ENCODE measurements around the gene GOLT1B.
"Not testable (repeated sequence)": the region's sequence is repeated elsewhere in the genome, so short reads cannot be mapped to it uniquely, and the experiment has no call there.

The GOLT1B gene

GRCh38 chr12:21501258-21502163, at the start of gene GOLT1B, which contains the start of gene RECQL:
Gene GOLT1B (plus strand): TSS chr12:21501789. CDS start chr12:21501924, 135 bp downstream.
Gene RECQL (minus strand): TSS chr12:21501635. CDS start chr12:21499570, 2,065 bp downstream.
- no peaks in the 10 kb centered on the region for H3K36me3 ChIP-seq (ENCODE audit: control insufficient read depth, insufficient read depth, low read length)
- H3K9ac ChIP-seq: peak within 1 kb of the TSS; percentile 30
- no peaks in the 10 kb centered on the region for H3K9me3 ChIP-seq (ENCODE audit: control insufficient read depth, low read length)
- H3K4me2 ChIP-seq (ENCODE audit: low read length): peak within 1 kb of the TSS; percentile 80
- H3K4me1 ChIP-seq: peaks cover 4% of the 10 kb centered on the region
- no peaks in the 10 kb centered on the region for H3K27me3 ChIP-seq (ENCODE audit: control insufficient read depth, insufficient read depth, low read length)
- peak within 1 kb of the TSS; percentile 73 for H3K27ac ChIP-seq
- peaks cover 41% of the 10 kb centered on the region for H3K79me2 ChIP-seq
- TF ChIP-seq, protein P1, sequence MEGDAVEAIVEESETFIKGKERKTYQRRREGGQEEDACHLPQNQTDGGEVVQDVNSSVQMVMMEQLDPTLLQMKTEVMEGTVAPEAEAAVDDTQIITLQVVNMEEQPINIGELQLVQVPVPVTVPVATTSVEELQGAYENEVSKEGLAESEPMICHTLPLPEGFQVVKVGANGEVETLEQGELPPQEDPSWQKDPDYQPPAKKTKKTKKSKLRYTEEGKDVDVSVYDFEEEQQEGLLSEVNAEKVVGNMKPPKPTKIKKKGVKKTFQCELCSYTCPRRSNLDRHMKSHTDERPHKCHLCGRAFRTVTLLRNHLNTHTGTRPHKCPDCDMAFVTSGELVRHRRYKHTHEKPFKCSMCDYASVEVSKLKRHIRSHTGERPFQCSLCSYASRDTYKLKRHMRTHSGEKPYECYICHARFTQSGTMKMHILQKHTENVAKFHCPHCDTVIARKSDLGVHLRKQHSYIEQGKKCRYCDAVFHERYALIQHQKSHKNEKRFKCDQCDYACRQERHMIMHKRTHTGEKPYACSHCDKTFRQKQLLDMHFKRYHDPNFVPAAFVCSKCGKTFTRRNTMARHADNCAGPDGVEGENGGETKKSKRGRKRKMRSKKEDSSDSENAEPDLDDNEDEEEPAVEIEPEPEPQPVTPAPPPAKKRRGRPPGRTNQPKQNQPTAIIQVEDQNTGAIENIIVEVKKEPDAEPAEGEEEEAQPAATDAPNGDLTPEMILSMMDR (IDR thresholded peaks at IDR 0.05): no peak
- H2AFZ ChIP-seq: peak within 1 kb of the TSS; percentile 93
- H3K4me3 ChIP-seq (ENCODE audit: low read depth, low read length): peak within 1 kb of the TSS; percentile 97

DNA sequence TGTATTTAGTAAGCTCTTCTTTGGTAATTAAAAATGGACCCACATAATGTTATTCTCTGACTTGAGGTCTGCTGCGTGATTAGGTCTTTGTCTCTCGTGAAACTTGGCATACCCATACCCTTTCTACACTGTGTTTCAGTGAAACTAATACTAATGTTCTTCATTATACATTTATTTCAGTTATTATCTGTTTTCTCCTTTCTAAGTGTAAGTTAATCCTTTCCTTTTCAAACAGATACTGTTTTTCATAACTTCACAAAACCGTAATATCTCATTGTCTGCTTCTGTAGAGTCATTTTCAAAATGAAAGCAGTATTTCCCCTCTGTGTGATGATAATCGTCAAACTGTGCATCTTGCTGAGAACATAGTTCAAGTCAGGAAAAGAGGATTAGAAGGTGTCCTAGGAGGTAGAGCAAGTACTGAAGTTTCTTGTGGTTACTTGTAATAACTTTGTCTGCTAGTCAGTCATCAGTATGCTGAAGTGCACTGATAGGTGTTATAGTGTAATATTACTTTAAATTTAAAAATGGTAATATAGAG, 48.2 kb upstream of the GOLT1B start:
- Histone ChIP-seq H3K36me3 (ENCODE audit: control insufficient read depth, insufficient read depth, low read length) (no peaks in the 10 kb centered on the region), H3K4me2 (ENCODE audit: low read length) (no peak overlapping the region), H3K79me2 (no peaks in the 10 kb centered on the region), H3K4me1 (no peaks in the 10 kb centered on the region), H3K4me3 (ENCODE audit: low read depth, low read length) (no peak overlapping the region), H3K27ac (no peak overlapping the region), H2AFZ (no peak overlapping the region), H3K9me3 (ENCODE audit: control insufficient read depth, low read length) (no peaks in the 10 kb centered on the region), H3K9ac (no peak overlapping the region), H3K27me3 (ENCODE audit: control insufficient read depth, insufficient read depth, low read length) (no peaks in the 10 kb centered on the region)
- TF ChIP-seq, protein P1 (IDR thresholded peaks at IDR 0.05): no peak

DNA sequence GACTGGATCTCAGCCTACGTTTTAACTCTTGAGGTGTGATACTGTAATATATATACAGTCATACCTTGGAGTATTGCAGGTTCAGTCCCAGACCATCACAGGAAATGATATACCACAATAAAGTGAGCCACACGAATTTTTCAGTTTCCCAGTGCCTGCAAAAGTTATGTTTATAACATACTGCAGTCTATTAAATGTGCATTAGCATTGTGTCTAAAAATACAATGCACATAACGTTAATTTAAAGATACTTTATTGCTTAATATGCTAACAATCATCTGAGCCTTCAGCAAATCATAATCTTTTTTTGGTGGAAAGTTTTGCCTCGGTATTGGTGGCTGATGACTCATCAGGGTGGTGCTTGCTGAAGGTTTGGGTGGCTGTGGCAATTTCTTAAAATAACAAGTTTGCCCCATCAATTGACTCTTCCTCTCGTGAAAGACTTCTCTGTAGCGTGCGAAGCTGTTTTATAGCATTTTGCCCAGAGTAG, 45.3 kb upstream of the GOLT1B start:
- Histone ChIP-seq H3K4me3 (ENCODE audit: low read depth, low read length) (no peak overlapping the region), H3K27me3 (ENCODE audit: control insufficient read depth, insufficient read depth, low read length) (no peaks in the 10 kb centered on the region), H3K9me3 (ENCODE audit: control insufficient read depth, low read length) (no peaks in the 10 kb centered on the region), H3K4me2 (ENCODE audit: low read length) (no peak overlapping the region), H2AFZ (no peak overlapping the region), H3K36me3 (ENCODE audit: control insufficient read depth, insufficient read depth, low read length) (no peaks in the 10 kb centered on the region), H3K9ac (no peak overlapping the region), H3K4me1 (no peaks in the 10 kb centered on the region), H3K27ac (no peak overlapping the region), H3K79me2 (no peaks in the 10 kb centered on the region)
- TF ChIP-seq, protein P1 (IDR thresholded peaks at IDR 0.05): no peak

DNA sequence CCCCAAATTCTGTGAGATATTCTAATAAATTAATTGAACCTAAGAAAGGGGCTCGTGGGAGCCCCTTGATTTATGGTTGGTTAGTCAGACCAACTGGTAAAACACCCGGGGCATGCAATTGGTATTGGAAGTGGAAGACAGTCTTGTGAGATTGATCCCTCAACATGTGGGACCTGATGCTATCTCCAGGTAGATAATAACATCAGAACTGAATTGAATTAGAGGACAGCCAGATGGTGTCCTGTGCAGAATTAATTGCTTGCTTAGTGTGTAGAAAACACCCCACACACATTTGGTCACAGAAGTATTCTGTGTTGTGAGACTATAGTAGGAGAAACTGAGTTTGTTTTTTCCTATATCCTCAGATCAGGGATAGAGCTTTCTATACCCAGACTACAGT, 42.1 kb upstream of the GOLT1B start:
- no peaks in the 10 kb centered on the region for H3K9me3 ChIP-seq (ENCODE audit: control insufficient read depth, low read length)
- H3K36me3 ChIP-seq (ENCODE audit: control insufficient read depth, insufficient read depth, low read length): no peaks in the 10 kb centered on the region
- H3K79me2 ChIP-seq: no peaks in the 10 kb centered on the region
- H3K4me3 ChIP-seq (ENCODE audit: low read depth, low read length): no peak overlapping the region
- no peak overlapping the region for H2AFZ ChIP-seq
- H3K4me1 ChIP-seq: no peaks in the 10 kb centered on the region
- H3K27me3 ChIP-seq (ENCODE audit: control insufficient read depth, insufficient read depth, low read length): no peaks in the 10 kb centered on the region
- H3K9ac ChIP-seq: no peak overlapping the region
- H3K27ac ChIP-seq: no peak overlapping the region
- H3K4me2 ChIP-seq (ENCODE audit: low read length): no peak overlapping the region
- TF ChIP-seq, protein P1 (IDR thresholded peaks at IDR 0.05): no peak

GRCh38 chr12:21467334-21467733, 34.3 kb upstream of the GOLT1B start:
- not testable (repeated sequence) for H3K4me3 ChIP-seq (ENCODE audit: low read depth, low read length); H3K36me3 ChIP-seq (ENCODE audit: control insufficient read depth, insufficient read depth, low read length); H3K27me3 ChIP-seq (ENCODE audit: control insufficient read depth, insufficient read depth, low read length); H2AFZ ChIP-seq; H3K9me3 ChIP-seq (ENCODE audit: control insufficient read depth, low read length); H3K27ac ChIP-seq; H3K79me2 ChIP-seq; H3K9ac ChIP-seq; H3K4me1 ChIP-seq; H3K4me2 ChIP-seq (ENCODE audit: low read length)
